SK-N-SH (cell line): ENCODE results near the gene UBE2S.

Source experiments
- CTCF ChIP-seq: fragments of 200-600 bp; sonication (generic); IDR thresholded peaks from 2 replicates; pipeline ENCODE4 v1.6.1; 2017; ENCODE audit warnings: antibody characterized with exemption, mild to moderate bottlenecking, moderate library complexity
- GABPA ChIP-seq: IDR thresholded peaks from 2 replicates; pipeline ENCODE4 v1.4.0; 2012; ENCODE audit warnings: low read depth, mild to moderate bottlenecking
- MAX ChIP-seq: IDR thresholded peaks from 2 replicates; pipeline ENCODE4 v1.4.0; 2012; ENCODE audit warnings: low read depth
- POLR2AphosphoS5 ChIP-seq: IDR thresholded peaks from 2 replicates; pipeline ENCODE4 v1.6.1; 2012; ENCODE audit warnings: low read depth, low read length
- REST ChIP-seq: IDR thresholded peaks from 2 replicates; pipeline ENCODE4 v1.6.1; 2012; ENCODE audit warnings: mild to moderate bottlenecking, low read depth, low read length, moderate library complexity

GRCh38 chr19:55443824-55444480 lies 36.4 kb upstream of the UBE2S start:
- no peak for TF ChIP-seq CTCF
- no peak for TF ChIP-seq REST
- TF ChIP-seq GABPA: no peak
- TF ChIP-seq MAX: no peak
- no peak for TF ChIP-seq POLR2AphosphoS5
